Mesenchymal stem cell (in vitro differentiated cells and primary cell): ENCODE measurements around the gene ADI1.

Experiments used
- DNase-seq: peaks from one replicate; pipeline ENCODE4 v3.0.0-alpha.2; 2013
- H2AFZ ChIP-seq: one replicate; pipeline ENCODE4 v1.6.1; 2013; ENCODE audit warnings: low read depth, mild to moderate bottlenecking, control low read depth, inconsistent platforms, low read length, moderate library complexity
- H2AK5ac ChIP-seq: 2 replicates; pipeline ENCODE4 v1.6.1; 2013; ENCODE audit warnings: low read length, moderate library complexity, mild to moderate bottlenecking, inconsistent platforms; ENCODE audit not compliant: severe bottlenecking
- H2BK120ac ChIP-seq: one replicate; pipeline ENCODE4 v1.6.1; 2013; ENCODE audit warnings: low read depth, mild to moderate bottlenecking, inconsistent platforms, low read length, moderate library complexity
- H2BK12ac ChIP-seq, 2 experiments: one replicate each; pipeline ENCODE4 v1.6.1; 2013; ENCODE audit warnings: inconsistent platforms in 2 of 2, low read length in 2 of 2, mild to moderate bottlenecking in 2 of 2, moderate library complexity in 2 of 2, control low read depth in 1 of 2
- H2BK15ac ChIP-seq: one replicate; pipeline ENCODE4 v1.6.1; 2013; ENCODE audit warnings: mild to moderate bottlenecking, low read depth, inconsistent platforms; ENCODE audit not compliant: poor library complexity, severe bottlenecking
- H2BK5ac ChIP-seq: 2 replicates; pipeline ENCODE4 v1.6.1; 2013; ENCODE audit warnings: low read depth, mild to moderate bottlenecking, low read length, control low read depth, inconsistent platforms; ENCODE audit not compliant: poor library complexity, severe bottlenecking
- H3K14ac ChIP-seq, 2 experiments: one replicate each; pipeline ENCODE4 v1.6.1; 2013; ENCODE audit warnings: inconsistent platforms in 2 of 2, low read length in 2 of 2, control low read depth in 1 of 2, mild to moderate bottlenecking in 1 of 2, moderate library complexity in 1 of 2
- H3K18ac ChIP-seq, 2 experiments: one replicate each; pipeline ENCODE4 v1.6.1; 2013; ENCODE audit warnings: inconsistent platforms in 2 of 2, low read length in 2 of 2, control low read depth in 1 of 2, low read depth in 1 of 2, mild to moderate bottlenecking in 1 of 2
- H3K23ac ChIP-seq, 2 experiments: one replicate each; pipeline ENCODE4 v1.6.1; 2013; ENCODE audit warnings: inconsistent platforms in 2 of 2, low read length in 2 of 2, mild to moderate bottlenecking in 2 of 2, moderate library complexity in 2 of 2, control low read depth in 1 of 2
- H3K27ac ChIP-seq: 2 replicates; pipeline ENCODE4 v1.5.1; 2013; ENCODE audit warnings: mild to moderate bottlenecking, moderate library complexity, low read length, control low read depth, inconsistent platforms; ENCODE audit not compliant: poor library complexity, severe bottlenecking
- H3K27me3 ChIP-seq, 2 experiments: 2 replicates each; pipeline versions ENCODE4 v1.6.1 to v1.7.0; 2013; ENCODE audit warnings: low read length in 2 of 2, mild to moderate bottlenecking in 2 of 2, moderate library complexity in 2 of 2, control low read depth in 1 of 2, inconsistent platforms in 1 of 2; ENCODE audit not compliant: control insufficient read depth in 1 of 2, insufficient read depth in 1 of 2
- H3K36me3 ChIP-seq, 2 experiments: 2 replicates each; pipeline versions ENCODE4 v1.6.1 to v1.7.0; 2013; ENCODE audit warnings: low read length in 2 of 2, control low read depth in 1 of 2, inconsistent platforms in 1 of 2, low read depth in 1 of 2, mild to moderate bottlenecking in 1 of 2; ENCODE audit not compliant: insufficient read depth in 2 of 2, control insufficient read depth in 1 of 2
- H3K4ac ChIP-seq, 2 experiments: one replicate each; pipeline ENCODE4 v1.6.1; 2013; ENCODE audit warnings: inconsistent platforms in 2 of 2, low read length in 2 of 2, mild to moderate bottlenecking in 2 of 2, moderate library complexity in 2 of 2, control low read depth in 1 of 2, low read depth in 1 of 2
- H3K4me1 ChIP-seq: 2 replicates; pipeline ENCODE4 v1.6.1; 2013; ENCODE audit warnings: low read depth, low read length, control low read depth; ENCODE audit not compliant: control insufficient read depth, insufficient read depth
- H3K4me2 ChIP-seq: 2 replicates; pipeline ENCODE4 v1.6.1; 2013; ENCODE audit warnings: low read length, mild to moderate bottlenecking, inconsistent platforms; ENCODE audit not compliant: poor library complexity, severe bottlenecking
- H3K4me3 ChIP-seq, 2 experiments: 2 replicates each; pipeline versions ENCODE4 v1.5.1 to v1.7.0; 2013; ENCODE audit warnings: low read length in 2 of 2, mild to moderate bottlenecking in 2 of 2, control low read depth in 1 of 2, low read depth in 1 of 2; ENCODE audit not compliant: insufficient read depth in 1 of 2
- H3K79me1 ChIP-seq: replicated peaks from 2 replicates; pipeline ENCODE4 v1.6.1; 2013; ENCODE audit warnings: mild to moderate bottlenecking, control low read depth, low read length, inconsistent platforms; ENCODE audit not compliant: poor library complexity, severe bottlenecking
- H3K9ac ChIP-seq: 2 replicates; pipeline ENCODE4 v1.7.0; 2013; ENCODE audit warnings: mild to moderate bottlenecking, low read length, moderate library complexity
- H3K9me3 ChIP-seq: 2 replicates; pipeline ENCODE4 v1.7.0; 2013; ENCODE audit warnings: mild to moderate bottlenecking, low read length; ENCODE audit not compliant: control insufficient read depth
- H4K8ac ChIP-seq: one replicate; pipeline ENCODE4 v1.6.1; 2013; ENCODE audit warnings: inconsistent platforms, mild to moderate bottlenecking, low read length, moderate library complexity
- H4K91ac ChIP-seq: one replicate; pipeline ENCODE4 v1.6.1; 2013; ENCODE audit warnings: mild to moderate bottlenecking, low read length, inconsistent platforms
- WGBS: methylation state at CpG from one replicate; pipeline ENCODE4 v1.1.7; 2013; ENCODE audit warnings: mixed read lengths; 5-methylcytosine and 5-hydroxymethylcytosine counted together

The ADI1 gene

GRCh38 chr2:3460831-3461800 lies 58.2 kb downstream of the ADI1 start:
- H2AK5ac ChIP-seq: no peak overlapping the region
- H3K18ac ChIP-seq: no peak overlapping the region
- H4K91ac ChIP-seq: no peak overlapping the region
- peaks cover 7% of the 10 kb centered on the region for H3K79me1 ChIP-seq
- no peak overlapping the region for H3K23ac ChIP-seq
- 96% methylated on average over 37 of the region's 38 CpGs for WGBS
- H3K9ac ChIP-seq: no peak overlapping the region
- no peak overlapping the region for H2BK12ac ChIP-seq
- no peak overlapping the region for H2AFZ ChIP-seq
- H3K27ac ChIP-seq: no peak overlapping the region
- no peak overlapping the region for H3K14ac ChIP-seq
- peaks cover 72 to 73% of the 10 kb centered on the region in 2 experiments for H3K36me3 ChIP-seq
- H3K9me3 ChIP-seq: no peaks in the 10 kb centered on the region
- H2BK5ac ChIP-seq: no peak overlapping the region
- H3K4ac ChIP-seq: no peak overlapping the region
- H2BK120ac ChIP-seq: no peak overlapping the region
- H3K27me3 ChIP-seq: no peaks in the 10 kb centered on the region
- no peak overlapping the region for H3K4me2 ChIP-seq
- no peak overlapping the region for H2BK15ac ChIP-seq
- H4K8ac ChIP-seq: no peak overlapping the region
- no peak for DNase-seq
- no peak overlapping the region for H3K4me3 ChIP-seq
- peaks cover 15% of the 10 kb centered on the region for H3K4me1 ChIP-seq

DNA sequence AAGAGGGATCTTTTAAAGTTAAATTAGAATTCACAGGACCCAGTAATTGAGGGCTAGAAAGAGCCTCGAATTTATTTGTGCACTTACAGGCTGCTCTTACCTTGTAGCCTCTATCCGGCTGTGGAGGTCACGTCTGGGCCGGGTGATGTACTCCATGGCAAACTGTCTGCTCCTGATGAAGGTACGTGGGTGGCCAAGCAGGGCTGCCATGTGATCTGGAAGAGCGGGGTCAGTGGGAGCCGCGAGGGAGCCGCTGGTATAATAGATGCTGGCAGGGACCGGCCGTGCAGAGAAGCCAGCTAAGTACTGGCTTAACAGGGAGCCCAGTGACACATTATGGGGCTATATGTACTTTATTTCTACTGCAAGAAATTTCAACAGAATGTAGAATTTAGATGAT lies 59.2 kb downstream of the ADI1 start:
- no peak overlapping the region for H3K4me2 ChIP-seq
- H3K9me3 ChIP-seq: no peaks in the 10 kb centered on the region
- no peak overlapping the region for H3K14ac ChIP-seq
- no peak overlapping the region for H2BK12ac ChIP-seq
- no peak overlapping the region for H2AK5ac ChIP-seq
- H3K4me1 ChIP-seq: peaks cover 8% of the 10 kb centered on the region
- H2AFZ ChIP-seq: no peak overlapping the region
- H3K27ac ChIP-seq: no peak overlapping the region
- H3K23ac ChIP-seq: no peak overlapping the region
- no peak overlapping the region for H2BK120ac ChIP-seq
- no peak overlapping the region for H2BK5ac ChIP-seq
- H3K27me3 ChIP-seq: no peaks in the 10 kb centered on the region
- H3K36me3 ChIP-seq: peaks cover 70 to 80% of the 10 kb centered on the region in 2 experiments
- H4K8ac ChIP-seq: no peak overlapping the region
- H3K18ac ChIP-seq: no peak overlapping the region
- no peak for DNase-seq
- H4K91ac ChIP-seq: no peak overlapping the region
- WGBS: 97% methylated on average over 9 of the region's 11 CpGs
- H3K9ac ChIP-seq: no peak overlapping the region
- H2BK15ac ChIP-seq: no peak overlapping the region
- no peak overlapping the region for H3K4ac ChIP-seq
- peaks cover 8% of the 10 kb centered on the region for H3K79me1 ChIP-seq
- H3K4me3 ChIP-seq: no peak overlapping the region

DNA sequence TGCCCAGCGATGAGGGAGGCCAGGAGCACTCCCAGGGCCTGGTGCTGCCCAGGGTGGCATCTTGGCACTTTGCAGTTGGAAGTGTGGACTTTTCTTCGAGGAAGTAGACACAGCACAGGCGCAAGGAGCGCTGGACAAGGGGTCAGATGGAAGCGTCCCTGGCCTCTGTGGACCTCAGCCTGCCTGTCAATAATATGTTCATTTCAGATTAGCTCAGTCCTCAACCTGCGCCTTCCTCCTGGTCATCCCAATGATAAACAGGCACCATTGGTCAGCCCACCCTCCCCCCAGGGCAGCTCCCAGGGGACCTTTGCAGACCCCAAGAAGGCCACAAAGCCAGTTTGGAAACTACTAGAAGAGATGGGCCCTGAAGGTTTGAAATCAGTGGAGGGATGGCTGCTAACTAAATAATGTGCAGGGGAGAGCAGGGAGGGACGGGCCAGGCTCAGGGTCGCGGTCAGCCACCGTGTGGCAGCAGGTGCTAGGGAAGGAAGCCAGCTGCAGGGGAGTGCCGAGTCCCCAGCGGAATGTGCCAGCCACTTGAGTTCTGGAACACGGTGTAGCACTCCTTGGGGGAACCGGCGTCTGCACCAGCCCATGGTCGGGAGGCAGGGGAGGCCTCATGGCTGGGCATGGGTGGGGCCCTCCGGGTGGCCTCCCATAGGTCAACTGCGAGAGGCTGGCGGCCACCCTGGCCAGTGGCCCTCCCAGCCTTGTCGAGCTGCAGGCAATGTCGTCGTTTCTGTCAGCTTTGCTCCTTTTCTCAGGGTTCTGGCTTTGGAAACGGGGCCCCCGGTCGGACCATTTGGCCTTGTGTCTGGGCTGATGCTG lies 59.9 kb downstream of the ADI1 start:
- Histone ChIP-seq H3K4me1 (peaks cover 4% of the 10 kb centered on the region), H3K9me3 (no peaks in the 10 kb centered on the region), H3K9ac (no peak overlapping the region), H3K27me3 (no peaks in the 10 kb centered on the region), H3K23ac (no peak overlapping the region), H2BK120ac (no peak overlapping the region), H3K36me3 (peaks cover 70 to 76% of the 10 kb centered on the region in 2 experiments), H3K18ac (no peak overlapping the region), H2BK15ac (no peak overlapping the region), H2AK5ac (no peak overlapping the region), H3K79me1 (peaks cover 13% of the 10 kb centered on the region), H3K27ac (no peak overlapping the region), H2AFZ (no peak overlapping the region), H3K4ac (no peak overlapping the region), H4K8ac (no peak overlapping the region), H3K4me3 (no peak overlapping the region), H3K4me2 (no peak overlapping the region), H4K91ac (no peak overlapping the region), H2BK12ac (no peak overlapping the region), H2BK5ac (no peak overlapping the region), H3K14ac (no peak overlapping the region)
- WGBS: 95% methylated on average over 22 of the region's 25 CpGs
- no peak for DNase-seq
